ENCODE measurements around the gene MYCBP2.

MYCBP2 gene

GRCh38 chr13:77067519-77067918, 259.4 kb downstream of the MYCBP2 start:
- no peak for DNase-seq

- no peak for DNase-seq
These were observed 261.3 kb downstream of the MYCBP2 start for GRCh38 chr13:77065461-77066147.

GRCh38 chr13:77062097-77062496, 264.8 kb downstream of the MYCBP2 start:
- DNase-seq = no peak

- no peak for DNase-seq
These were observed 265.5 kb downstream of the MYCBP2 start for GRCh38 chr13:77061362-77061761.

- DNase-seq = no peak
These were observed 270.0 kb downstream of the MYCBP2 start for GRCh38 chr13:77056886-77057285.

GRCh38 chr13:77056382-77056781, 270.5 kb downstream of the MYCBP2 start:
- DNase-seq = no peak

GRCh38 chr13:77055158-77055557, 271.7 kb downstream of the MYCBP2 start:
- no peak for DNase-seq

GRCh38 chr13:77053192-77053591, 273.7 kb downstream of the MYCBP2 start:
- DNase-seq = no peak

- DNase-seq = no peak
These were observed 278.2 kb downstream of the MYCBP2 start for GRCh38 chr13:77048681-77049080.

GRCh38 chr13:77047649-77048343, 279.1 kb downstream of the MYCBP2 start:
- no peak for DNase-seq

GRCh38 chr13:77042566-77043177, 284.2 kb downstream of the MYCBP2 start:
- DNase-seq = no peak

GRCh38 chr13:77040835-77041234, 286.1 kb downstream of the MYCBP2 start:
- no peak for DNase-seq

GRCh38 chr13:77040076-77040475, 286.8 kb downstream of the MYCBP2 start:
- no peak for DNase-seq

- no peak for DNase-seq
These were observed 287.9 kb downstream of the MYCBP2 start for GRCh38 chr13:77038907-77039480.

GRCh38 chr13:77036279-77036678, 290.6 kb downstream of the MYCBP2 start:
- no peak for DNase-seq

- no peak for DNase-seq
These were observed 292.0 kb downstream of the MYCBP2 start for GRCh38 chr13:77034881-77035280.

- DNase-seq = no peak
These were observed 293.1 kb downstream of the MYCBP2 start for GRCh38 chr13:77033717-77034302.

GRCh38 chr13:77031656-77032243, 295.1 kb downstream of the MYCBP2 start:
- no peak for DNase-seq

- no peak for DNase-seq
These were observed 297.5 kb downstream of the MYCBP2 start for GRCh38 chr13:77029436-77029835.

- no peak for DNase-seq
These were observed 298.7 kb downstream of the MYCBP2 start for GRCh38 chr13:77028202-77028601.

- peak; percentile 86 to 89 for DNase-seq
These were observed 299.9 kb downstream of the MYCBP2 start, which contains the start of gene FBXL3 for GRCh38 chr13:77026861-77027621. FBXL3 (minus strand) TSS chr13:77027159; CDS start chr13:77021860, 5,299 bp downstream.

GRCh38 chr13:77026255-77026860, 300.5 kb downstream of the MYCBP2 start:
- peak; percentile 80 to 83 for DNase-seq

Data from activated T-cell treated with anti-CD3 and anti-CD28 coated beads, Interleukin-2, amount 50 U/mL, for 48 hours (primary cell).